Ectodermal cell (in vitro differentiated cells): ENCODE measurements around the gene PSME3. TPM values are rescaled to one million over a fixed set of nuclear protein-coding genes. Genes with fewer than 3 reads are reported as not detected.

ENCODE experiments used
- H3K27ac ChIP-seq: 2 replicates; pipeline ENCODE4 v1.7.0; 2013; ENCODE audit warnings: mild to moderate bottlenecking, low read depth, low read length; ENCODE audit not compliant: insufficient read depth, poor library complexity, severe bottlenecking
- H3K27me3 ChIP-seq: 2 replicates; pipeline ENCODE4 v1.7.0; 2013; ENCODE audit warnings: mild to moderate bottlenecking, low read length; ENCODE audit not compliant: insufficient read depth, control insufficient read depth, poor library complexity, severe bottlenecking
- H3K36me3 ChIP-seq: one replicate; pipeline ENCODE4 v1.7.0; 2013; ENCODE audit warnings: low read length; ENCODE audit not compliant: control insufficient read depth, insufficient read depth
- H3K4me1 ChIP-seq: one replicate; pipeline ENCODE4 v1.7.0; 2013; ENCODE audit warnings: low read length; ENCODE audit not compliant: control insufficient read depth, insufficient read depth
- H3K4me3 ChIP-seq: 2 replicates; pipeline ENCODE4 v1.7.0; 2013; ENCODE audit warnings: low read depth, low read length, control low read depth; ENCODE audit not compliant: insufficient read depth
- H3K9me3 ChIP-seq: 2 replicates; pipeline ENCODE4 v1.7.0; 2013; ENCODE audit warnings: mild to moderate bottlenecking, low read length, moderate library complexity; ENCODE audit not compliant: control insufficient read depth
- WGBS, 2 experiments: methylation state at CpG; one replicate each; pipeline ENCODE4 v1.1.7; 2013; ENCODE audit warnings: missing lambda C conversion rate in 2 of 2; 5-methylcytosine and 5-hydroxymethylcytosine counted together
- polyA plus RNA-seq, 4 experiments: library from polyadenylated mRNA; stranded (reverse); fragments of 50-300 nt; gene quantifications; one replicate each; pipeline ENCODE4 v1.2.3, GENCODE V29; 2013

Gene PSME3, protein sequence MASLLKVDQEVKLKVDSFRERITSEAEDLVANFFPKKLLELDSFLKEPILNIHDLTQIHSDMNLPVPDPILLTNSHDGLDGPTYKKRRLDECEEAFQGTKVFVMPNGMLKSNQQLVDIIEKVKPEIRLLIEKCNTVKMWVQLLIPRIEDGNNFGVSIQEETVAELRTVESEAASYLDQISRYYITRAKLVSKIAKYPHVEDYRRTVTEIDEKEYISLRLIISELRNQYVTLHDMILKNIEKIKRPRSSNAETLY
- polyA plus RNA-seq (2013, experiment 1 of 4), result 201 TPM
- polyA plus RNA-seq (2013, experiment 2 of 4), result 205 TPM
- 131 TPM for polyA plus RNA-seq (2013, experiment 3 of 4)
- 149 TPM for polyA plus RNA-seq (2013, experiment 4 of 4)

- 0% methylated on average over 71 of the region's 71 CpGs for WGBS, 2 experiments
- H3K4me1 ChIP-seq, result peaks cover 4% of the 10 kb centered on the region
Measured at GRCh38 chr17:42832934-42833766, at the start of gene PSME3. TSS of gene PSME3 (plus strand) at chr17:42833397. CDS start at chr17:42833632, 235 bp downstream.

GRCh38 chr17:42783791-42784138 is 49.4 kb upstream of the PSME3 start:
- no peak overlapping the region for H3K4me3 ChIP-seq
- no peaks in the 10 kb centered on the region for H3K36me3 ChIP-seq
- peaks cover 56% of the 10 kb centered on the region for H3K27me3 ChIP-seq
- H3K27ac ChIP-seq, result no peak overlapping the region
- H3K9me3 ChIP-seq, result no peaks in the 10 kb centered on the region
- 78% methylated on average over 22 of the region's 22 CpGs for WGBS, 2 experiments
- no peaks in the 10 kb centered on the region for H3K4me1 ChIP-seq

More at GRCh38 chr17:42832934-42833766, at the start of gene PSME3:
- H3K9me3 ChIP-seq, result no peaks in the 10 kb centered on the region
- H3K4me3 ChIP-seq, result peak within 1 kb of the TSS; percentile 100
- H3K36me3 ChIP-seq, result peaks cover 11% of the 10 kb centered on the region
- peak within 1 kb of the TSS; percentile 86 for H3K27ac ChIP-seq
- peaks cover 4% of the 10 kb centered on the region for H3K27me3 ChIP-seq

- Histone ChIP-seq H3K4me3 (no peak overlapping the region), H3K36me3 (no peaks in the 10 kb centered on the region), H3K27ac (no peak overlapping the region), H3K4me1 (no peaks in the 10 kb centered on the region), H3K9me3 (no peaks in the 10 kb centered on the region), H3K27me3 (peaks cover 56% of the 10 kb centered on the region)
- WGBS, 2 experiments, result 92 to 95% methylated on average over 25 of the region's 25 CpGs
Measured at GRCh38 chr17:42784409-42784808, 48.8 kb upstream of the PSME3 start.

- Histone ChIP-seq H3K4me3 (no peak overlapping the region), H3K4me1 (no peaks in the 10 kb centered on the region), H3K27ac (no peak overlapping the region), H3K9me3 (no peaks in the 10 kb centered on the region), H3K27me3 (peaks cover 56% of the 10 kb centered on the region), H3K36me3 (no peaks in the 10 kb centered on the region)
- 93% methylated on average over 52 of the region's 52 CpGs for WGBS, 2 experiments
Measured at GRCh38 chr17:42784811-42785592, 48.2 kb upstream of the PSME3 start.

- WGBS, 2 experiments, result 92 to 95% methylated on average over 11 of the region's 11 CpGs
- no peak overlapping the region for H3K4me3 ChIP-seq
- no peaks in the 10 kb centered on the region for H3K36me3 ChIP-seq
- no peaks in the 10 kb centered on the region for H3K4me1 ChIP-seq
- peaks cover 33% of the 10 kb centered on the region for H3K27me3 ChIP-seq
- no peak overlapping the region for H3K27ac ChIP-seq
- no peaks in the 10 kb centered on the region for H3K9me3 ChIP-seq
Measured at GRCh38 chr17:42787266-42787665, 45.9 kb upstream of the PSME3 start.

- peaks cover 5% of the 10 kb centered on the region for H3K27me3 ChIP-seq
- H3K4me3 ChIP-seq, result no peak overlapping the region
- 86 to 93% methylated on average over 2 of the region's 2 CpGs for WGBS, 2 experiments
- H3K36me3 ChIP-seq, result no peaks in the 10 kb centered on the region
- H3K9me3 ChIP-seq, result no peaks in the 10 kb centered on the region
- no peak overlapping the region for H3K27ac ChIP-seq
- no peaks in the 10 kb centered on the region for H3K4me1 ChIP-seq
Measured at GRCh38 chr17:42791948-42792347, 41.2 kb upstream of the PSME3 start.

DNA sequence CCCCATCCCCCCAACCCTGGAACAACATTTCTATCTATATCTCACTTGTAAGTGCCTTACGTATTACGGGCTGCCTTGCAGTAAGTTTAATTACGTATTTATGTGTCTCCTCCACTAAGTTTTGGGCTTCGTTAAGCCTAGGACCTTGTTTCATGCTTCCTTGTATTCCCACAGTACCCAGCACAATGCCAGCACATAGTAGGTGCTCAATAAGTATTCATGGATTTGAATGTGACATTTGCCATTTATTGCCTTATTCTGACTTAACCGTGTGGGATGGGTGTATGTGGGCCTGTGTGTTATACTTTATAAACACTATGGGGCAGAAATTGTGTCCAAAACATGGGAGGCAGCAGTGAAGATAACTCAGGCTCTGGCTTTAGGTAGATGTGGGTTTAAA is 40.7 kb upstream of the PSME3 start:
- WGBS, 2 experiments, result 90 to 91% methylated on average over 5 of the region's 5 CpGs

DNA sequence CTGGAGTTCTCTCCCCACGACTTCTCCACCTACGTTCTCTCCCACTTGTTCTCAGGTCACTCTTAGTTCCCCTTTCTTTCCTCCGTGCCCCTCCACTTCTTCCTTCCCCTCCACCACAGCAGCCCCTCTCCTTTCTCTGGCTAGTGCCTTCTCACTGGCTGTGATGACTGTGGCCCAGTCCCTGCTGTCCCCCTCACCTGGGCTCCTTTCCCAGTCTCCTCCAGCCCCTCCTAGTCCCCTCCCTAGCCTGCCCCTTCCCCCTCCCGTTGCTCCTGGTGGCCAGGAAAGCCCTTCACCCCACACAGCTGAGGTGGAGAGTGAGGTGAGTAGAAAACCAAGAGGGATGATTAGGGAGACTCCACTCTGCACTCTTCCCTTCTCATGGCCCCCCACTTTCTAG is 38.1 kb upstream of the PSME3 start:
- Histone ChIP-seq H3K27me3 (peaks cover 6% of the 10 kb centered on the region), H3K36me3 (no peaks in the 10 kb centered on the region), H3K9me3 (no peaks in the 10 kb centered on the region), H3K27ac (no peak overlapping the region), H3K4me1 (peaks cover 6% of the 10 kb centered on the region), H3K4me3 (no peak overlapping the region)
- 93 to 94% methylated on average over 3 of the region's 4 CpGs for WGBS, 2 experiments

More for the DNA sequence above, 40.7 kb upstream of the PSME3 start:
- Histone ChIP-seq H3K4me3 (no peak overlapping the region), H3K4me1 (peaks cover 1% of the 10 kb centered on the region), H3K36me3 (no peaks in the 10 kb centered on the region), H3K9me3 (no peaks in the 10 kb centered on the region), H3K27me3 (peaks cover 4% of the 10 kb centered on the region), H3K27ac (no peak overlapping the region)

DNA sequence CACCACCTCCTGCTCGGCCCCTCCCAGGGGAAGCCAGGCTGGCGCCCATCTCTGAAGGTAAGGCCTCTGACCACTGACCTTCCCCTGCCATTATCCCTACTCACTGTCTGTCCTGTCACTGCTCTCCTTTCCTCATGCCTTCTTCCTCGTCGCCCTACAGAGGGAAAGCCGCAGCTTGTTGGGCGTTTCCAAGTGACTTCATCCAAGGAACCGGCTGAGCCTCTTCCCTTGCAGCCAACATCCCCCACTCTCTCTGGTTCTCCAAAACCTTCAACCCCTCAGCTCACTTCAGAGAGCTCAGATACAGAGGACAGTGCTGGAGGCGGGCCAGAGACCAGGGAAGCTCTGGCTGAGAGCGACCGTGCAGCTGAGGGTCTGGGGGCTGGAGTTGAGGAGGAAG is 37.7 kb upstream of the PSME3 start:
- H3K36me3 ChIP-seq, result no peaks in the 10 kb centered on the region
- WGBS, 2 experiments, result 93 to 96% methylated on average over 10 of the region's 10 CpGs
- H3K27me3 ChIP-seq, result peaks cover 11% of the 10 kb centered on the region
- H3K4me3 ChIP-seq, result no peak overlapping the region
- H3K27ac ChIP-seq, result no peak overlapping the region
- H3K9me3 ChIP-seq, result no peaks in the 10 kb centered on the region
- H3K4me1 ChIP-seq, result peaks cover 6% of the 10 kb centered on the region
